HEK293T (cell line): ENCODE data around the gene IFRD2.

ENCODE experiments used
- ARNT ChIP-seq: fragments of 450-650 bp; IDR thresholded peaks from 2 replicates; pipeline ENCODE4 v1.6.1; 2017; ENCODE audit warnings: mild to moderate bottlenecking
- BHLHE40 ChIP-seq: fragments of 450-650 bp; IDR thresholded peaks from 2 replicates; pipeline ENCODE4 v1.6.1; 2016; ENCODE audit warnings: mild to moderate bottlenecking, moderate library complexity, borderline replicate concordance
- ELF4 ChIP-seq: fragments of 450-650 bp; IDR thresholded peaks from 2 replicates; pipeline ENCODE4 v1.6.1; 2017; ENCODE audit warnings: antibody characterized with exemption
- FOXA1 ChIP-seq: fragments of 450-650 bp; IDR thresholded peaks from 2 replicates; pipeline ENCODE4 v1.6.1; 2016; ENCODE audit warnings: mild to moderate bottlenecking
- FOXK2 ChIP-seq: fragments of 450-650 bp; IDR thresholded peaks from 2 replicates; pipeline ENCODE4 v1.6.1; 2016; ENCODE audit warnings: mild to moderate bottlenecking
- FOXM1 ChIP-seq: fragments of 450-650 bp; IDR thresholded peaks from 2 replicates; pipeline ENCODE4 v1.6.1; 2017; ENCODE audit warnings: mild to moderate bottlenecking, borderline replicate concordance
- HDGF ChIP-seq: fragments of 450-650 bp; IDR thresholded peaks from 2 replicates; pipeline ENCODE4 v1.6.1; 2017; ENCODE audit warnings: antibody characterized with exemption, borderline replicate concordance
- LEF1 ChIP-seq: fragments of 450-650 bp; IDR thresholded peaks from 2 replicates; pipeline ENCODE4 v1.6.1; 2017; ENCODE audit warnings: mild to moderate bottlenecking, borderline replicate concordance
- NFRKB ChIP-seq: fragments of 450-650 bp; IDR thresholded peaks from 2 replicates; pipeline ENCODE4 v1.6.1; 2016; ENCODE audit warnings: mild to moderate bottlenecking, moderate library complexity
- SP1 ChIP-seq: fragments of 450-650 bp; IDR thresholded peaks from 2 replicates; pipeline ENCODE4 v1.6.1; 2017
- SUZ12 ChIP-seq: fragments of 450-650 bp; IDR thresholded peaks from 2 replicates; pipeline ENCODE4 v1.6.1; 2016; ENCODE audit warnings: mild to moderate bottlenecking
- TARDBP ChIP-seq: fragments of 450-650 bp; IDR thresholded peaks from 2 replicates; pipeline ENCODE4 v1.6.1; 2016
- ZNF384 ChIP-seq: fragments of 450-650 bp; IDR thresholded peaks from 2 replicates; pipeline ENCODE4 v1.6.1; 2016
- TF ChIP-seq, protein P1 (sequence below): fragments of 450-650 bp; IDR thresholded peaks from 2 replicates; pipeline ENCODE4 v1.6.1; 2016

DNA sequence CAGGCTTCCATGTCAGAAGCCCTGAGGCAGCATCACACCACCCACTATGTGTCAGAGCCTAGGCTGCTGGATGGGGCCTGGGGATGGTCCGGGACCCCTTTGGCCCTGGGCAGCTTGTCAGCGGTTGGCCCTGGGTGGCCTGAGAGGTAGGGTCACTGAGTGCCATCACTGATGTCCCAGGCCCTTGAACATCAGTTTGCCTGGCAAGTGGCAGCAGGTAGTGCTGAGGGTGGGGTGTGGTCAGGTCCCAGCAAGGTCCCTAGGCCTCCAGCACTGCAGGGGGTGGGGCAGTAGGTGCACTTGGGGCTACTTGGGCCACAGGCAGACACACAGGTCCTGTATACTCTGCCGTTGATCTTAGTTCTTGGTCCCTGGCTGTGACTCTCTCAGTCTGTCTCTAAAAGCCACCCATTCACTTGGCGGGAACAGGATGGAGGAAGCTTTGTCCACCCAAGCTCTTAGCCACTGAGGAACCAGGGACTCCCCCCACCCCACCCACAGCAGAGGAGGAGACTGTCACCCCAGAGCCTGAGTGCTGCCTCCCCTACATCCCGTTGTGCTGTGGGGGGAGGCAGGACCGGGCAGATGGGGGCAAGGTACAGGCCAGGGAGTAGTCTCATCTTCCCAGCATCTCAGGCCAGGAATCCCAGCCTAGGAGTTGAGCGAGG lies 50.4 kb downstream of the IFRD2 start:
- no peak for TF ChIP-seq ELF4
- TF ChIP-seq, protein P1, sequence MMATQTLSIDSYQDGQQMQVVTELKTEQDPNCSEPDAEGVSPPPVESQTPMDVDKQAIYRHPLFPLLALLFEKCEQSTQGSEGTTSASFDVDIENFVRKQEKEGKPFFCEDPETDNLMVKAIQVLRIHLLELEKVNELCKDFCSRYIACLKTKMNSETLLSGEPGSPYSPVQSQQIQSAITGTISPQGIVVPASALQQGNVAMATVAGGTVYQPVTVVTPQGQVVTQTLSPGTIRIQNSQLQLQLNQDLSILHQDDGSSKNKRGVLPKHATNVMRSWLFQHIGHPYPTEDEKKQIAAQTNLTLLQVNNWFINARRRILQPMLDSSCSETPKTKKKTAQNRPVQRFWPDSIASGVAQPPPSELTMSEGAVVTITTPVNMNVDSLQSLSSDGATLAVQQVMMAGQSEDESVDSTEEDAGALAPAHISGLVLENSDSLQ = no peak
- TF ChIP-seq FOXA1 = no peak
- TF ChIP-seq SP1 = no peak
- TF ChIP-seq ARNT = no peak
- no peak for TF ChIP-seq ZNF384
- TF ChIP-seq HDGF = no peak
- no peak for TF ChIP-seq BHLHE40
- TF ChIP-seq SUZ12 = no peak
- TF ChIP-seq LEF1 = no peak
- no peak for TF ChIP-seq FOXM1
- TF ChIP-seq NFRKB = no peak
- no peak for TF ChIP-seq TARDBP
- no peak for TF ChIP-seq FOXK2
